ENCODE measurements around the gene PRDM15.

Gene PRDM15

DNA sequence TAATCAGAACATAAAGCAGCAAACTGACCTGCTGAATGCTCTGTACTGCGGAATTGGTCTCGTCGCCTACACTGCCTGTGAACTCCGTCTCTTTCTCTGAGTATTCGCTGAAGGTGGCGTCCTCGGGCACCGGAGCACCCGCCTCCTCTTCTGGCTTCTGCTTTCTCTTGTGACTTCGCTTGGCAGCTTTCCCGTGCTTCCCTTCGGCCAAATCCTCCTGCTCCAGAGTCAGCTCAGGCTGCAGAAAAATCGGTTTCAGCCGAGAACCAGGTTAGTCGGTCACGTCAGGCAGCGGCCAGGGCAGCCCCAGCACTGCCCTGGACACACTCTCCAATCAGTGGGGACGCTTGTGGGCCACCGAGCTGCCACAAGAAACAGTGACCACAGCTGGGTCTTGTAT lies 76.5 kb downstream of the PRDM15 start:
- DNase-seq (ENCODE audit: low read depth), result no peak
- TF ChIP-seq, protein P1, sequence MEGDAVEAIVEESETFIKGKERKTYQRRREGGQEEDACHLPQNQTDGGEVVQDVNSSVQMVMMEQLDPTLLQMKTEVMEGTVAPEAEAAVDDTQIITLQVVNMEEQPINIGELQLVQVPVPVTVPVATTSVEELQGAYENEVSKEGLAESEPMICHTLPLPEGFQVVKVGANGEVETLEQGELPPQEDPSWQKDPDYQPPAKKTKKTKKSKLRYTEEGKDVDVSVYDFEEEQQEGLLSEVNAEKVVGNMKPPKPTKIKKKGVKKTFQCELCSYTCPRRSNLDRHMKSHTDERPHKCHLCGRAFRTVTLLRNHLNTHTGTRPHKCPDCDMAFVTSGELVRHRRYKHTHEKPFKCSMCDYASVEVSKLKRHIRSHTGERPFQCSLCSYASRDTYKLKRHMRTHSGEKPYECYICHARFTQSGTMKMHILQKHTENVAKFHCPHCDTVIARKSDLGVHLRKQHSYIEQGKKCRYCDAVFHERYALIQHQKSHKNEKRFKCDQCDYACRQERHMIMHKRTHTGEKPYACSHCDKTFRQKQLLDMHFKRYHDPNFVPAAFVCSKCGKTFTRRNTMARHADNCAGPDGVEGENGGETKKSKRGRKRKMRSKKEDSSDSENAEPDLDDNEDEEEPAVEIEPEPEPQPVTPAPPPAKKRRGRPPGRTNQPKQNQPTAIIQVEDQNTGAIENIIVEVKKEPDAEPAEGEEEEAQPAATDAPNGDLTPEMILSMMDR (conservative IDR thresholded peaks at IDR 0.05; ENCODE audit: low read depth, low read length), result no peak
- H3K4me3 ChIP-seq (ENCODE audit: low read depth, low read length), result no peak overlapping the region

DNA sequence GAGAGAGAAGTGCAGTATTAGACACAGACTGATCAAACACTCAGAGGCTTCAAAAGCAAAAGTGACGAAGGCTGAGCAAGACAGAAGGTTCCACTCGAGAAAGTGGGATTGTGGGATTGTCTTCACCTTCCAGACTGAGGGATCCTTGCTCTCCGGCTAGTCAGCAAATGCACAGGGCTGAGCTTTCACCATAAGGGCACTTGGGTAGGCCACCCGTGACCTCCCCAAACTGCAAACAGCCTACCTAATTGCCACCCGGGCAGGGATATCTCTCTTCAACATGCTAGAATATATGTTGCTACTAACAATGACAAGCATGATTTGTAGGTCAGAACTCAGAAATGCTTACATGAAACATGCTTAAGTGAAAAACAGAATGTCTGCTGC lies 77.0 kb downstream of the PRDM15 start:
- no peak for DNase-seq (ENCODE audit: low read depth)
- TF ChIP-seq, protein P1 (conservative IDR thresholded peaks at IDR 0.05; ENCODE audit: low read depth, low read length), result no peak
- H3K4me3 ChIP-seq (ENCODE audit: low read depth, low read length), result no peak overlapping the region

GRCh38 chr21:41801321-41802197 lies 77.6 kb downstream of the PRDM15 start:
- TF ChIP-seq, protein P1 (conservative IDR thresholded peaks at IDR 0.05; ENCODE audit: low read depth, low read length), result no peak
- H3K4me3 ChIP-seq (ENCODE audit: low read depth, low read length), result no peak overlapping the region
- no peak for DNase-seq (ENCODE audit: low read depth)

DNA sequence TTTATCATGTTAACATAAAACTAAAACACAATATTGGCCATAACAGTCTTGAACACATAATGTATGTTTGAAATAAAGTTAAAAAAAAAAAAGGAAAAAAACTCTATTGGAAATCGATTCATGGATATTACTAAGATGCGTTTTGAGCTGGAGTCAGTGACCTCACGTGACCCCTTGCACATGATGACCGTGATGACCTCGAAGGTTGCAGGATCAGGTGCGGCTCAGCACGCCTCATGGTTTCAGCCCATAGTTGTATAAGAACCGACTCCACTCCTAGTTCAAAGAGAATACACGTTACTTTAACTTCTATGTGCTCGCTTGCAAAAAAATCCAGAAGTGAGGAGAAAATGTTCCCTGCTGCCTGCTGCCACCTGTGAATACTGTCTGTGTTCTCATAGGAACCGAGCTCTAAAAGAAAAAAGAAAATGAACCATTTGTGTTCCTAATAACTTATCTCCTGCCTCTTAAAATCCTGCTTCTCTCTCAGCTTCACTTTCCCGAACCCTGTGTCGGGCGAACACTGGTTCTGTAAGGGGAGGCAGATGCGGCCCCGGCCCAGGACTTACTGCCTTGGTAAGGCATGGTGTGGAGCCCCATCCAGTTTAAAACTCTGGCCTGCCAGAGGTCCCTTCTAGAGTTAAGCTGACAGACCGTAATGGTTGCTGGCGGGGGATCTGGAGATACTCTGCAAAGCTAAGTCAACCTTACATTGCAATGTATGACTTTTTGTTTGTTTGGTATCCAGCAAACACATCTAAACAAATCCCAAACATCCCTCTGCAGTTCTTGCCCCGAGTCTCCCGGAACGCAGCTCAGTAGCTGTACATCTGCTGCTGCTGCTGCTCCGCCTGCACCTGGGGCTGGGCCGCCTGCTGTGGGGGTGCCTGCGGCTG lies 78.5 kb downstream of the PRDM15 start:
- no peak overlapping the region for H3K4me3 ChIP-seq (ENCODE audit: low read depth, low read length)
- TF ChIP-seq, protein P1 (conservative IDR thresholded peaks at IDR 0.05; ENCODE audit: low read depth, low read length), result no peak
- DNase-seq (ENCODE audit: low read depth), result no peak

- no peak overlapping the region for H3K4me3 ChIP-seq (ENCODE audit: low read depth, low read length)
- no peak for DNase-seq (ENCODE audit: low read depth)
- TF ChIP-seq, protein P1 (conservative IDR thresholded peaks at IDR 0.05; ENCODE audit: low read depth, low read length), result no peak
Measured at GRCh38 chr21:41799763-41800162, 79.4 kb downstream of the PRDM15 start.

DNA sequence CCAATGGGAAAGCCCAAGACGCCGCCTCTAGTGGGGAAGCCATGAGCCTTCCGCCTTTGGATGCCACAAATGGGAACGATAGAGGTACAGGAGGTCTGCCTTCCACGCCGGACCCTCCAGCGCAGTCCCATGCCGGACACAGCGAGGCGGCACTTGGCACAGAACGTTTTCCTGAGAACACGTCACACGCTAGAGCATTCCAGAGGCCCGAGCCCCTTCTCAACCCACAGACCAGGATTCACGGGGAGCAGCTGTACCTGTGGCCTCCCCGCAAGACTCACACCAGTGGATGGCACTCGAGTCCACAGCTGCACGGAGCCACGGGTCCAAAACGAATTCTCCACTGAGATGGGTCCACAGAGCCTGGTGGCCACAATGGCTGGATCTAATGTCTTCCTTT lies 80.8 kb downstream of the PRDM15 start:
- TF ChIP-seq, protein P1 (conservative IDR thresholded peaks at IDR 0.05; ENCODE audit: low read depth, low read length), result no peak
- DNase-seq (ENCODE audit: low read depth), result no peak

More for the DNA sequence above, 80.8 kb downstream of the PRDM15 start:
- H3K4me3 ChIP-seq (ENCODE audit: low read depth, low read length), result no peak overlapping the region
